HG03095 (cell line): ENCODE data around the gene TTBK2.

ENCODE experiments used
- ATAC-seq: cut with Tn5 transposase; IDR thresholded peaks from one replicate; pipeline ENCODE4 v1.9.1; 2021; ENCODE audit warnings: moderate library complexity; ENCODE audit not compliant: unreplicated experiment

The TTBK2 gene

DNA sequence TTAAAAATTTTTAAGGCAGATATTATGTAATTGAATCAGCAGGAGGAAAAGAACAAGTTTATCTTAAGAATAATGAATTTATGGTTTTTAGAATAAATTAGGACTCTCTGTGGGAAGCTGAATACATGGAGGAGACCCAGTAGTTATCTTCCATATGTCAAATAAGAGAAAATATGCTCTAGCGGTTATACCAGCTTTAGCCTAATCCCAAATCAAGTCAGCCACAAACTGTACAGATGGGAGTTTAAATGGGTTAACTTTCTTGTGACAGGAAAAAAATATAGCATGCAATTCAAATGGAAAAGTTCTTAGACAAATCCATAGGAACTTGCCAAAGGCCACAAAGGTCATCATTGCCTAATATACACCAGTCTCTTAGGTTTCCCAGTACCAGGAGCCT is 84.3 kb downstream of the TTBK2 start:
- no peak for ATAC-seq

DNA sequence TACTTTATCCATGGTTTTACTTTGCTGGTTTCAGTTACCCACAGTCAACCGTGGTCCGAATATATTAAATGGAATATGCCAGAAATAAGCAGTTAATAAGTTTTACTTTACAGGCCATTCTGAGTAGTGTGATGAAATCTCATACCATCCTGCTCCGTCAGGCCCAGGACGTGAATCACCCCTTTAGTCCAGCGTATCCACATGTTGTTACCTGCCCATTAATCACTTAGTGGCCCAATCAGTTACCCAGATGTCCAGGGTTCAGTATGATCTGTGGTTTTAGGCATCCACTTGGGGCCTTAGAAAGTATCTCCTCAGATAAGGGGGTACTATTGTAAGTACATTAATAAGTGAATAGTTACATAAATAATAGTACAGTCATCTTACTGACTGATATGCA is 88.0 kb downstream of the TTBK2 start:
- no peak for ATAC-seq

DNA sequence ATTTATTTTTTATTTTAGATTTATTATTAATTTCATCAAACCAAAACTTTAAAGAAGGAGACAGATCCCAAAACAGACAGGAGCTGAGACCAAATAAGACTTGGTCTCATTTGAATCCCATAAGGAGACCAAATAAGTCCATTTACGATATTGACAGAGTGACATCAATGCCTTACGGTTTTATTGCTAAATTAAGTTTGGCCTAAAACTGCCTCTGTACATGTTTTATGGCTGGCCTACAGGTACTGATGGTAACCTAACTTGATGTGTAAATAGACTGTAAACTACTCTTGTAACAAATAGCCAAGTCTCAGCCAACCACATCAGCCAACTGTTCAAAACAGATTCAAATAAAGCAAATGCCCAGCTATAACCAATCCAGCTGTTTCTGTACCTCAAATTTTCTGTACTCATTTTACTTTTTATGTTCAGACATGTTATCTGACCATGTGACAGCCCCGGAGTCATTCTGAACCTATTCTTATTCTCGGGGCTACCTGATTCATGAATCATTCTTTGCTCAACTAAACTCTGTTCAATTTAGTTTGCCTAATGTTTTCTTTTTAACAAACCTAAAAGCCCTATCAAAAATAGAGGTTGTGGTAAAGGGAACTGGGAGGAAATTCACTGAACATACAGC is 94.2 kb downstream of the TTBK2 start:
- ATAC-seq: no peak

DNA sequence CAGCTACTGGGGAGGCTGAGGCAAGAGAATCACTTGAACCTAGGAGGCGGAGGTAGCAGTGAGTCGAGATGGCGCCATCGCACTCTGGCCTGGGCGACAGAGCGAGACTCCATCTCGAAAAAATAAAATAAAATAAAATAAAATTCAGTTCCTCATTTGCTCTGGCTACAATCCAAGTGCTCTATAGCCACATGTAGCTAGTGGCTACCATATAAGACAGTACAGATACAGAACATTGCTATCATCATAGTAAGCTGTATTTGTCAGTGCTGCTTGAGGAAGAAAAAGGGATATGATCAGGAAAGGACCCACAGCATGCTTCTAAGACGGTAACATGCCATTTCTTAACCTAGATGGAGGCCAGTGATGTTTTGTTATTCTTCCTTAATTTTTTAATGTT is 95.0 kb downstream of the TTBK2 start:
- no peak for ATAC-seq

DNA sequence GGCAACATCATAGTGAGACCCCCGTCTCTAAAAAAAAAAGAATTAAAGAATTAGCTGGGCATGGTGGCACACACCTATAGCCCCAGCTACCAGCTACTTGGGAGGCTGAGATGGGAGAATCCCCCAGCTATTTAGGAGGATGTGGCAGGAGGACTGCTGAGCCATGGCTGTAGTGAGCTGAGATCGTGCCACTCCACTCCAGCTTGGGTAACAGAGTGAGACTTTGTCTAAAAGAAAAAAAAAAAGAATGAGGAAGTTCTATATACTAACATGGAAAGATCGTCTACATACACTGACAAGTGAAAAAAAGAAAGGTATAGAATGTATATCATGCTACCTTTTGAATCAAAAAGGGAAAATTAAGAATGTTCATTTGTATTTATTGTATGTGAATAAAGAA is 99.8 kb downstream of the TTBK2 start:
- no peak for ATAC-seq

DNA sequence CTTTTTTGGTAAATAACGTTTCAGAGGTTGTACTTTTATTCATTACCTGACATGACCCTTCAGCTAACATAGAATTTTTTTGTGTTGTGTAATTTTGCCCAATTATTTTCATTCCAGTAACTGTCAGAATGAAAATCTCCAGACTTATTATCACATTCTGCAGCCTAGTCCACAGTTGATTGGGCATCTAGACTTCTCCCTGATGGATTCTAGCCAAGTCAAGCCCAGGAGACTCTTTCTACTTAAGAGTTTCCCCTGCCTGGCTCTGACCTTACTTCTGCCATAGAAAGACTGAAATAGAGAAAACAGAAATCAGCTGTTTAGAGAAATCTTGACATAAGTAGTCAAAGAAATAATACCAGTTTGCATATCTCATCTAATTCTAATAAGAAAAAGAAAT is 100.8 kb downstream of the TTBK2 start:
- ATAC-seq: no peak

DNA sequence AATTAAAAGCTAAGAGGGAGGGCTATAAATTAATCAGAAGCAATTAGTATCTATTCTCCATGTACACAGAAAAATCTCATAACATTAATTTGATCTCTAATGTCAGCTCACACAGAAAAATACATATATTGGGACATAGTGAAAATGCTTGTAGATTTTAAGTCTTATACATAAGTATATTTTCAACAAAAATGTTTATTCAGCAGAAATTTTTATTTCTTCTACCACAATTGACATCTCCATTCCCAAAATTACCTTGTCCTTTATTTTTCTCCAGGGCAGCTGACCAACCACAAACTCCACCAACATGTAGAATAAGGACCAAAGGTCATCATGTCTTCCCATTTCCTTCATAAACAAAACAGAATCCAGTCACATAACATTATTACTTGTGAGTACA is 109.1 kb downstream of the TTBK2 start:
- no peak for ATAC-seq

DNA sequence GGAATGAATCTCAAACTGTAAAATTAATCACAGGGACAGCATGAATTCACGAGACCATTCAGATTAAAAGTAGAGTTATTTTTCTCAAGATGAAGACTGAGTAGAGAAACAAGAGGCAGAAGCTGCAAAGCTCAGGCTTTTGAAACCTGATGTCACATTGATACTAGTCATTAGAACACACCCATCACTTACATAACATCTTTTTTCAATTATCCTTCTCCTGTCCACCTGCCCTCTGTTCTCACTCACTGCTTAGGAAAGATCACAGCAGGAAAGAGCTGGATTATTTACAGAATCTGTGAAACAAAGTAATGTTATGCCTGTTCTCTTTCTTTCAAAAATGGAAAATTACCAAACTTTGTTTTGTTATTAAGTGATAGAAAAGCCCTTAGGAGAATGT is 111.7 kb downstream of the TTBK2 start:
- ATAC-seq: no peak

DNA sequence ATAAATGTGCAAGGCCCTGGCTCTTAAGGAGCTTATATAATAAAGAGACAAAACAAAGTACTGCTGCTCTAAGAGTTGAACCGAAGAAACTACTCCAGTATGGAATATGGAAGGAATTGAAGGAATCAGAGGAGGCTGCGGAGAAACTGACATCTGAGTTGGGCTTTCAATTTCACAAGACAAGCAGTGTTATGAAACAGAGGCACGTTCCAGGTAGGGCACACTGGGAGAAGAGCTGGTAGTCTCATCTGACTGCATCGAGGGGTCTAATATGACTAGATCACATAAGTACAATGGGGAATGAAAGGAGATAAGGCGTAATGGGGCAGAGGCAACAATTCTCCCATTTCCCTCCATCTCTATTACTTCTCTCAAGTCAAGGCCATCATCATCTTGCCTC is 115.3 kb downstream of the TTBK2 start:
- ATAC-seq: no peak

DNA sequence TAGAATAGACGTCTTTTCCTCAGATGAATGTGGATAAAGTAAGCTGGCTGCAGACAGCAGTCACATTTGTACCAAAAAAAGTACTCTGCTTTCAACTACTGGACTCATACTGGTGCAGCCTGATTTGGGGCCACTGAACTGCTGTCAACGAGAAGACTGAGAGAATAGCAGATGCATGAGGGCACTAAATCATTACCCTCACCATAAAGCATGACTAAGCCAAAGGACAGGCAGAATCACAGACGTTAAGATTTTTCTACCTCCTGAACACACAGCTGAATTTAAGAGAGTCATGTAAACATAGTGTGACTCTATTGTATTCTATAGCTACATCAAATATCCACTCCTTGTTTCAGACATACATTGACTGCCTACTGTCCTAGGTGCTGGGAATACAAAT is 115.8 kb downstream of the TTBK2 start:
- ATAC-seq: no peak

DNA sequence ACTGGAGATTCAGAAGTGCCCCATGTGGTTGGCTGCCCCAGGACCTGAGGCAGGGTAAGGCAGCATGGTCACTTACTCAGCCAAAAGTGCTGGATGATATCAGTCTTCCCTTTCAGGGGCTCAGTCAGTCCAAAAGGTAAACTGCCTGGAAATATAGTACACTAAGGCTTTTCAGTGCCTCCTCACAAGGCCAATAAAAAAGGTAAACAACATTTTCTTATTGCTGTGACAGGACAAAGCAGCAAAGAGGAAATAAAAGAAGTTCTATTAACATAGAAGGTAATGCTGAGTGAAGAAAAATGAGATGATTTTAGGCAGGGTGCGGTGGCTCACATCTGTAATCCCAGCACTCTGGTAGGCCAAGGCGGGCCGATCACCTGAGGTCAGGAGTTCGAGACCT is 117.1 kb downstream of the TTBK2 start:
- no peak for ATAC-seq

DNA sequence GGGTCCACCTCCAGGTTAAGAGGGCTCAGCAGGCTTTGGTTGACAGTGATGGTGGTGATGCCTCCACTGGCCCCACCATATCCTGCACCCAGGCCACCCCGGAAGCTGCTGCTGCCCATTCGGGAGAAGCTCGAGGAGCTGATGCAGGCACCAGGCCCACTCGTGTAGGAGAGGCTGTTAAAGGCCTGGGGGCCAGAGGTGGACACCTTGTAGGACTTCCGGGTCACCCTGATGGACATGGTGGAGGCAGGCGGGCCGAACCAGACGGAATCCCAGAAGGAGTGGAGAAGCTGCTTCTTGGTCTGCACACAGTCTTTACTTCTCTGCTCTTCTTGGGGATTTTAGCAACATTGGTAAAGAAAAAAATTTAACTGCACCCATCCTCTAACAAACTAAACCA is 118.4 kb downstream of the TTBK2 start:
- ATAC-seq: no peak

DNA sequence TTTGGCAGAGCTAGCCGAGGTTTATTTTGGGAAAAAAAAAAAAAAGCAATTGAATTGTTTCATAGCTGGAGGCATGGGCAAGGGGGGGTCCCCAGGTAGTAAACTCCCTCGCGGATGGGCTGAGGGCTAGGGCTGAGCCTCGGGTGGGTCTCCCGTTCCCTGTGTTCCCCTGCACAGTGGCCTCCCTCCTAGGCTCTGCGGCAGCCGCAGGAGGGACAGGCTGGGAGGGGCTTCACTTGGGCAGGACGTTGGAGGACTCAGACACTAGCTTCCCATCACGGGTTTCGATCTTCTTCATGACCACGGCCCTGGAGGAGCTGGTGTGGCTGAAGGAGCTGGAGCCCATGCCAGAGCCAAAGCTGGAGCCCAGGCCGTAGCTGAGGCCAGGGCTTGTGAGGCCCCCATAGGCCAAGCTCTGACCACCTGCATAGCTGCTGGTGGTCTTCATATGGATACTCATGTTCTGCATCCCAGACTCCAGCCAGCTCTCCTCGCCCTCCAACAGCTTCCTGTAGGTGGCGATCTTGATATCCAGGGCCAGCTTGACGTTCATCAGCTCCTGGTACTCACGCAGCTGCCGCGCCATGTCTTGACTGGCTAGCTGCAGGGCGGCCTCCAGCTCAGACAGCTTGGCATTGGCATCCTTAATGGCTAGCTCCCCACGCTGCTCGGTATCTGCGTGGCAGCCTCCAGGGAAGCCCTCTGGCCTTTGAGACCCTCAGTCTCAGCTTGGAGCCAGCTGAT is 119.7 kb downstream of the TTBK2 start:
- ATAC-seq: no peak

DNA sequence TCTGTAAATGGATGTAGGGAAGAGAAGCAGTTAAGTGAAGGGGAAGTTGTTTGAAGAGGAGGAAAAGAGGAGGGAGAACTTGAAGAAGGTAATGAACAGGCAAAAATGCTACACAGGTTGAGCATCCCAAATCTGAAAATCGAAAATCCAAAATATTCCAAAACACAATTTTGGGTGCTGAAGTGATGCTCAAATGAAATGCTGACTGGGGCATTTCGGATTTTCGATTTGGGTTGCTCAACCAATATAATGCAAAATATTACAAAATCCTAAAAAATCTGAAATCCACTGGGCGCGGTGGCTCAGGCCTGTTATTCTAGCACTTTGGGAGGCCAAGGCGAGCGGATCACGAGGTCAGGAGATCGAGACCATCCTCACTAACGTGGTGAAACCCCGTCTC is 121.8 kb downstream of the TTBK2 start:
- ATAC-seq: no peak

DNA sequence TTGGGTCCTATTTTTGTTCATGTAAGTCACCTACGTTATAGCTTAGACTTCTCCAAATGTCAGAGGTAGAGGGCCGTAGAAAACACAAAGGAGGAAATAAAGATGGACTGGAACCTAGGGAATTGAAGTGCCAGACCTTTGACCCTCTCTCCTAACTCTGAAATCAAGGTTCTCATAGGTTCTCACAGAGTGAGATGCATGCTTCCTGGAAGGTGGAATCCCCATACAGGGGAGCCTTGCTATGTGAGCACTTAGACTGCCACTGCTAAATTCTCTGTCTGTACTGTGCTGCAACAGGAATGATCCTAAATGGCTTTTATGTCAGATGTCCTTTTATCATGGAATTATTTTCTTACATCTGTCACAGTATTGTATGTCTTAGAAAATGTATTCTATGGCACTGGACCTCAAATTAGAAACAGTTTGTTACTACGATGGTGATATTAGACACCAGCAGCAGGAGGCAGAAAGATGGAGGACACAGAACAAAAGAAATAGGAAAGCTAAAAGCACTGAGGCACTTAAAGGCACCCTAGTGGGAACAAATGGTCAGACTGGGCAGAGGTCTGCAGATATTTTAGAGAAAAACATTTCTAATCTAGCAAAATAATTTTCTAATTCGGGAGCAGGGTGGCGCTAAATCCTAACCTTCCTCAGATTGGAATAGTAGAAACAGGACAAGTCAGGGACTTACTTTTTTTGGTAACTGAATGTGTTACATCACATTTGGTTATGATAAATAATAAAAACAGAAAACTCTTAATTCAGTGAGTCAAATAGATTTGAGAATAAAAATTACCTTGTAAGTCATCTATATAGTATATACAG is 123.4 kb downstream of the TTBK2 start:
- no peak for ATAC-seq

DNA sequence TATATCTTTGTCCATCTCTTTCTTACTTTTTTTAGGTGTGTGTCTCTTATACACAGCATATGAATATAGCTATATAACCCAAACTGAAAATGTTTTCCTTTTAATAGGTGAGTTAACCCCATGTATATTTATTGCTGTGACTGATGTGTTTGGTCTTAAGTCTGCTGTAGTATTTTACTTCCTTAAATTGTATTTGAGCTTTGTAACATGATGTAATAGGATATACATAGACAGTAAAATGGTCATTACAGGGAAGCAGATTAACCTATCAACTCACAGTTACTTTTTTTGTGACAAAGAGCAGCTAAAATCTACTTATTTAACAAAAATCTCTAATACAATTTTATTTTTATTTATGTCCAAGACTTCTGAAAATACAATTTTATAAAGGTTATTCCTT is 131.9 kb downstream of the TTBK2 start:
- no peak for ATAC-seq

DNA sequence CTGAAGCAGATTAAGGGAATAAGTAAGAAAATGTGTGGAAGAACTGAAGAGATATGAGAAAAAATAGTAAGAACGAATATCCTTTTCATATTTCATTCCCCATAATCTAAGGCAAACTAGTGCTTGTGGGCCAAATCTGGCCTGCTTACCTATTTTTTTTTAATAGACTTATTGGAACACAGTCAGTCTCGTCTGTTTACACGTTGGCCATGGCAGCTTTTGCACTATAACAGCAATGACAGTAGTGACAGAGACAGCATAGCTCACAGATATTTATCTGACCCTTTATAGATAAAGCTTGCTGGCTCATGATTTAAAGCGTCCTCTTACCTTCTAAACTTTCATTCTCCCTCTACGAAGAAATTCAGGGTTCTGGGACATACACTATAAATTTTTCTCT is 133.6 kb downstream of the TTBK2 start:
- ATAC-seq: no peak

DNA sequence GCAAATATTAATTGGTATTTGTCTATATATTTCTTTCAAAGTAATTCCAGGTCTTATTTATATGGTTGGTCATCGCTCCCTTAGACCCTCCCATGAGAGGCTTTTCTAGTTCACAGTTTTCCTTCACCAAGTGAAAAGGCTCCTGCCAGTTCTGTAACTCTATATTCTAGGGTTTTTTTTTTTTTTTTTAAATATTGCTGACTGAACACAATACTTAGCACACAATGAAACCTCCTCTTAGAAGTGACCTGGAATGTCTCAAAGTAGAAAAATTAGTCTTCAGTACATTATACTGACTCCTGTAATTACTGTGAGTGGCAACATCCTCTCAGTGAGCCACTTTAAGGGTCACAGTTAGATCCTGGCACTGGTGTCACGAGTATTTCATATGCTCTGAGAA is 135.0 kb downstream of the TTBK2 start:
- ATAC-seq: no peak

DNA sequence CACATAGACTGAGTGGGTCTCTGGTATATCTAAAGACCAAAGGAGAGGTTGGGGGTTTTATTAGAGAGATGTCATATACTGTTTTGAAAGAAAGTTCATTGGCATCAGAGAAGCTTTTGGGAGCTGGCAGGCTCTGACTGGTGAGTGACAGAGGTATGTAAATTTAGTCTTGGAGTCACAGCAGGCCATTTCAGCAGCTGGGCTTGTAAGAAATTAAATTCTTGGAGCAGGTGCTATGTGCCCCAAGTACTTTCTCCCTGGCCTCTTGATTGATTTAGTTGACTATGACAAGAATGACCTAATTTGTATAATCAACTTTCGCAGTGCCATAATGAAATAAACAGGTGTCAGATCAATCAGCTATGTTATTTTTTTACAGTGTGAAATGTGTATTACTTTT is 135.9 kb downstream of the TTBK2 start:
- no peak for ATAC-seq

DNA sequence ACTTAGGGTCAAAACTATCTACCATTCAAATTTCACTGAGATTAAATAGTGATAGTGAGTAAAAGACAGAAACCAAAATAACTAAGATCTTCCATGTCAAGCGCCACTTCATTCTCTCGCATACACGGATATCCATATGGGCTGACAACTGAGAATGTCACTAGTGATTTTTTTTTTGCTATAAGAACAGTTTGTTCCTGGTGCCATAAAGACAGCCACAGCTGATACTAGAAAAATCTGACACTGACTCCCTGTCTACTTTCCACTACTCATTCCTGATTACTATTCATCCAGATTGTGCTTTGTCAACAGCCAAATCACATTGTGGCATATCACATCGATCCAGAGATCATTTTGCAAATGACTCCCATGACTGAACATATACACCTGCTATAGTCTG is 137.9 kb downstream of the TTBK2 start:
- ATAC-seq: no peak

DNA sequence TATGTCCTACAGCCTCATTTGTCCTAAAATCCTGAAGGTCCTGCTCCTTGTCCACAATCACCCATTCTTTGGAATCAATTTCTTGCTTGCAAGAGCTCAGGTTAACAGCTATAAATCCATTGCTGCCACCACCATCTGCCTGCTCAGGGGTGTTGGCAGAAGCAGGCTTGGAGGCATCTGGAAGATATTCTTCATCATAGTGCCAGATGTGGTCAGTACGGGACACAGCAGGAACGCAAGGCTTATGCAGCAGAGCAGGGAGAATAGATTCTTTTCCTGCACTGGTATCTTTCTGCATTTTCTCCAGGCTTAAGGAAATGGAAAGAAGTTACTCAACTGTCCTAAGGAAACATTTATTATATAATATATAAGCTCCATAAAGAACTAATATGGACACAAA is 145.2 kb downstream of the TTBK2 start:
- no peak for ATAC-seq

DNA sequence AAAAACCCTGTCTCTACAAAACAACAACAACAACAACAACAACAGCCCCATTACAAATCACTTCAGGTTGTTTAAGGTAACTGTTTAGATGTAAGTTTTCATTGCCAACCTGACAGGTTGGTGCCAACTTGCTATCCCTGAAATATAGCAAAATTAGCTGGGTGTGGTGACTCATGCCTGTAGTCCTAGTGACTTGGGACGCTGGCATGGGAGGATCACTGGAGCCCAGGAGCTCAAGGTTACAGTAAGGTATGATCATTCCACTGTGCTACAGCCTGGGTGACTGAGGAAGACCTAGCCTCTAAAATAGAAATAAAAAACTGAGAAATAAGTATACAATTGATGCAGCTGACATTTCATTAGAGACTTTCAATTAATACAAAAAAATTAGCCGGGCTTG is 147.7 kb downstream of the TTBK2 start:
- ATAC-seq: no peak
